GM08714 (cell line): ENCODE data around the gene ALDH3A1.

Source experiments
- H3K4me3 ChIP-seq: fragments of 200-500 bp; sonication (Bioruptor generic); 2 replicates; pipeline ENCODE4 v1.5.1; 2014; ENCODE audit warnings: mild to moderate bottlenecking, low read length, inconsistent platforms
- ZNF274 ChIP-seq: IDR thresholded peaks from 2 replicates; pipeline ENCODE4 v1.6.1; 2012; ENCODE audit warnings: mild to moderate bottlenecking, low read depth, low read length

ALDH3A1 gene

DNA sequence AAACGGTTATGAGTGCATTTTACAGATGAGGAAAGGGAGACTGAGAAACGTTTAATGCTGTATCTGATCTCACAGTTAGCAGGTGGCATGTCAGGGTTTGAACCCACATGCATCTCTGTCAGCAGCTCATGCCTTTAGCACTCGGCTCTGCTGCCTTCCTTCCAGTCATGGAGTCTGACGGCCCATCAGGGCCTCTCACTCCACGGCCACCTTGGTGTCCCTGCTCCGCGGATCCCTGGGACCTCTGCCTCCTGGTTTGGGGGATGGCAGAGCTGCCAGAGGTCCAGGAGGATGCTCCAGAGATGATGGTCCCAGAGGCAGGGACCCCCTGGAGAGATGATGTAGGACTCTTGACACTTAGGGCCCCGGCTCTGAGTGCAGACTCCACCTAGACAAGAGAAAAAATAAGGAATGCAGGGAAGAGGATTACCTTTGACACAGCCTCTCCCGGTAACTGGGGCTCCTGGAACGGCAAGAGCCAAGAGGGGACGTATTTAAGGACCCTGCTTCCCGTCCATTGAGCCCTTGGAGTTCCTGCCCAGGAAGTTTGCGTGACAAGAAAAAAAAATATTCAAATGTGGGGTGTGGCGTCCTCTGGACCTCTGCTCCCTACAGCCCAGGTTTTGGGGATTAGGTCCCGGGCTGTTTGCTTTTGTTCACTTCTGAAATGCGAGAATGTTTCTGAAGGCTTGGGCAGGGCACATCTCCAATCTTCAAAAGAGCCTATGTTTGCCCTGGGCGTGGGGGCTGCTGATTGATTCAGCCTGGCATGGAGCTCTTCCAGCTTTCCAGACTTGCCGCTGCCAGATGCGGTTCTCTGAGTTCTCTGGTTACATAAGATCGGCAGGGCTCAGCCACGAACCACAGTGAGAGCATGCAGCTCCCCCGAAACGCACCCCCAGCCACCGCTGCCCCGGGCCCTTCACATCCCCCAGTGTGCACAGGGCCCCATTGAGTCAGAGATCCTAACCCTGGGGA lies at the start of gene ALDH3A1:
ALDH3A1 (minus strand) TSS at position 470 of the 978 bp plus-strand sequence. CDS start 3,169 bp downstream, outside the sequence.
- TF ChIP-seq ZNF274 = no peak
- no peak within 1 kb of the TSS for H3K4me3 ChIP-seq

DNA sequence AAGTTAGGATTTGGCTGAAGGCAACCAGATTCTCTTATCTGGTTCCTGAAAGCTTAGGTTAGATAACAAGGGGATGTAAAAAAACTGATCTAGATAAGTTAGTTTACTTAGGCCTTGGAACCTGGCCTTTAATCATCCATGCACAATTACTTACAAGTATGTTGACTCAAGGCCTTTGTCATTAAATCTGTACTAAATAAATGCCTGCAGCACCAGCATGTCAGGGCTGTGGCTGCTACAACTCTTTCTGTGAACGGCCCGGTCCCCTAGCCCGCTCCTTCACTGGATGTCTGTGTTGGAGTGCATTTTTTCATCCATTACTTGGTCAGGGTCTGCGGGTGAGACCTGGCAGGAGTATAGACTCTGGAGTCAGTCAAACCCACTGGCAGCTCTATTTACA lies 48.4 kb upstream of the ALDH3A1 start:
- H3K4me3 ChIP-seq = no peak overlapping the region
- TF ChIP-seq ZNF274 = no peak

DNA sequence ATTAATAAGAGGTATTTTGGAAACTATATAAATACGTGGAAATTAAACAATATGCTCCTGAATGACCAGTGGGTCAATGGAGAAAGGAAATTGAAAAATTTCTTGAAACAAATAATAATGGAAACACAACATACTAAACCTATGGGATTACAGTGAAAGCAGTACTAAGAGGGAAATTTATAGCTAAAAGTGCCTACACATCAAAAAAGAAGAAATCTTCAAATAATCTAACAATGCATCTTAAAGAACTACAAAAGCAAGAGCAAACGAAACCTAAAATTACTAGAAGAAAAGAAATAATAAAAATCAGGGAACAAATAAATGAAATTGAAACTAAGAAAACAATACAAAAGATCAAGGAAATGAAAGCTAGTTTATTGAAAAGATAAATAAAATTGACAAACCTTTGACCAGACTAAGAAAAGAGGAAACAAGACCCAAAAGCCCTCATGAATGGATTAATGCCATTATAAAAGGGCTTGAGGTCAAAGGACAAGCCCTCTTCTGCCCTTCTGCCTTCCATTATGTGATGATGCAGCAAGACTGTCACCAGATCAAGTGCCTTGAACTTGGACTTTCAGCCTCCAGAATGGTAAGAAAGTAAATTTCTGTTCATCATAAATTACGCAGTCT lies 43.9 kb upstream of the ALDH3A1 start:
- no peak overlapping the region for H3K4me3 ChIP-seq
- no peak for TF ChIP-seq ZNF274

DNA sequence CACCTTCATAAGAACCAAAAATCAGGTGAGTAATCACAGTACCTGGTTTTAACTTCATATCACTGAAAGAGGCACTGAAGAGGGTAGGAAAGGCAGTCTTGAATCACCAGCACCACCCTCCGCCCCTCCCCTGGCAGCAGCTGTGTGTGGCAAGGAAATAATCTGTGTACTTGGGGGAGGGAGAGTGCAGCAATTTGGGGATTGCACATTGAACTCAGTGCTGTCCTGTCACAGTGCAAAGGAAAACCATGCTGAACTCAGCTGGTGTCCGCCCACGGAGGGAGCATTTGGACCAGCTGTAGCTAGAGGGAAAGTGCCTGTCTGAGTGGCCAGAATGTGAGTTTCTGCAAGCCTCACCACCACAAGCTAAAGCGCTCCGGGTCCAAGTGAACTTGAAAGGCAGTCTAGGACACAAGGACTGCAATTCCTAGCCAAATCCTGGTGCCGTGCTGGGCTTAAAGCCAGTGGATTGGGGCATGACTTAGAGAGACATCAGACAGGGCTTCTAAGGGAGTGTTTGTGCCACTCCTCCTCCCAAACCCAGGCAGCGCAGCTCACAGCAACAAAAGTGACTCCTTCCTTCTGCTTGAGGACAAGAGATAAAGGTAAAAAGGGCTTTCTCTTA lies 39.7 kb upstream of the ALDH3A1 start:
- no peak overlapping the region for H3K4me3 ChIP-seq
- no peak for TF ChIP-seq ZNF274

DNA sequence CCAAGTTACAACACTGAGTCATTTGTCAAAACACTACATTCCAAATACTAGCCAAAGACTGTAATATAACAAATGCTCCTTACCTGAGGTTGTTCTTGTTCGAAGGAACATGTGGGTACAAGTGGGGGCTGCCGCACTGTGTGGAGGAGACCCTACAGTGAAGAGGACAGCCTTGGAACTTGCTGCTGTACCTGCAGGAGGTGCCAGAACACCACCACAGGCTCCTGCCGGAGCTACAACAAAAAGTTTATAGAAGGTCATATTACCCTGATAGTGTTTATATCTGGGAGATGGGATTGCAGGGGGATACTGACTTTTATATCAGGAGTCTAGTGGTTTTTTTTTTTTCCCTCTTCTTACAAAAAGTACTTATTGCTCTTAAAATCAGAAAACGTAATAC lies 37.8 kb upstream of the ALDH3A1 start:
- no peak overlapping the region for H3K4me3 ChIP-seq
- TF ChIP-seq ZNF274 = no peak

DNA sequence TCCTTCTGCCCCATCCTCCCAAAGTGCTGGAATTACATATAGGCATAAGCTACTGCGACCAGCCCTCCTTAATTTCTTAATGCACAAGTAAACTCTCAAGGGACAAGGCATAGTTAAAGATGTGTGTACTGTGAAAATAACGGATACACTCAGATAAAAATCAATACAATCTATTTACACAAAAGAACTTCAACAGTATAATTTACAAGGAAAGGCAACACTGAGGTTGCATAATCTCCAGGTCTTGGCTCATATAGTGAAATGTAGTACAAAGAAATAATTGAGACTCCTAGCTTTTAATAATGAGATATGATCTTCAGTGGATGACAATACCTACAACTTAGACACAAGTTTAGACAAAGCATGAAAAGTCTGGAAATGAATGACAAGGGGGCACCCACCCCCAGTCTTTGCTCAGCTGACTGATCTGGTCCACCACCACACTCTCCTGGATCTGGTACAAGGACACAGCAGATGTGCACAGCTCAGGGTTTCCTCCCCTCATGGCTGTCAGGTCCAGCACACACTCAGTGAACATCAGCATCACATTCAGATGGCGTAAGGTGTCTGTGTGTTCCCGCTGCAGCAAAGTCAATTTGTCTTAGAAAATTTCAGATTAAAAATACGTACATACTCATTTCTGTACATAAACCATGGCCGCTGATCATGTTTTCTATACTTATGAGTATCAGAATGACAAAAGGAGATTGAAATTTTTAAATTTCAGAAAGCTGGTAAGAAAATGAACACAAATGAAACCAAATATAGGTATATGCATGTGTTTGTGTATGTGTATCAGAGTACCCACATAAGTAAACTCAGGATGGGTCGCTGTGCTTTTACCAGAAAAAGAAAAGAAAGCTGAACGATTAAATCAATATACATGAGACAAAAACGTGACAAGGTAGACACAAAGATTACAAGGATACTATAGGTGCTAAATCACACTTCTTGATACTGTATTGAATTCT lies 33.7 kb upstream of the ALDH3A1 start:
- H3K4me3 ChIP-seq = no peak overlapping the region
- TF ChIP-seq ZNF274 = no peak

DNA sequence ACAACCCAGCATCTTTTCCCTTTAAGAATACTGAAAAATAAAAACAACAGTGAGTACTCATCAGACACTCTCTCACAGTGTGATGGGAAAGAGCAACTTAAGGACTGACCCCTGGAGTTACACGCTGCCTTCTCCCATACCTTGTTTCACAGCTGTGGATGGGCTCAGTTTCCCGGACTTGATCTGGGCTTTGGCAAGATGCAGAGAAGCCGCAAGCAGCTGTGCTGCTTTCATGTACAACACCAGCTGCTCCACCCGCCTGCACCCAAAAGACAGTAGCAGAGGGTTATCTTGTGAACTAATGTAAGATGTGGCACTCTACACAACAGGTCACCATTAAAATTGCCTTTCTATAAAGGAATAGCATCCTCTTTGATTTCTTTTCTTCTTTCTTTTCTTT lies 32.7 kb upstream of the ALDH3A1 start:
- TF ChIP-seq ZNF274 = no peak

DNA sequence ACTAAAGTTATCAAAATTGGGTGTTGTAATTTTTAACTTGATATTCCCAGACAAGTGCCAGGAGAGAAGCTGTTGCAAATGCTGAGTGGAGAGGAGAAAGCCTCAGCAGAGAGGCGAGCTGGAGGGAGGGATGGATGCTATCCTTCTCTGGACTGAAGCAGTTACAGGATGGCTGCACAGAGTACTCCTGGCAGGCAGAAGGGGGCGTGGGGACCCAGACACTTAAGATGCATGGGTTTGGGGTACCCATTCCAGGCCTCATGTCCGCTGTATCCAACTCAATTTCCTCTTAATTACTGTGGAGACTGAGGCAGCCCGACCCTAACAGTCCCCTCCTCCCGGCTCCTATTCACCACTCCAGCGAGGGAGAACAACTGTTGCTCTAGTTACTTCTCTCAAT lies 25.4 kb upstream of the ALDH3A1 start:
- no peak for TF ChIP-seq ZNF274
- no peak overlapping the region for H3K4me3 ChIP-seq

More for the DNA sequence above, 32.7 kb upstream of the ALDH3A1 start:
- no peak overlapping the region for H3K4me3 ChIP-seq

DNA sequence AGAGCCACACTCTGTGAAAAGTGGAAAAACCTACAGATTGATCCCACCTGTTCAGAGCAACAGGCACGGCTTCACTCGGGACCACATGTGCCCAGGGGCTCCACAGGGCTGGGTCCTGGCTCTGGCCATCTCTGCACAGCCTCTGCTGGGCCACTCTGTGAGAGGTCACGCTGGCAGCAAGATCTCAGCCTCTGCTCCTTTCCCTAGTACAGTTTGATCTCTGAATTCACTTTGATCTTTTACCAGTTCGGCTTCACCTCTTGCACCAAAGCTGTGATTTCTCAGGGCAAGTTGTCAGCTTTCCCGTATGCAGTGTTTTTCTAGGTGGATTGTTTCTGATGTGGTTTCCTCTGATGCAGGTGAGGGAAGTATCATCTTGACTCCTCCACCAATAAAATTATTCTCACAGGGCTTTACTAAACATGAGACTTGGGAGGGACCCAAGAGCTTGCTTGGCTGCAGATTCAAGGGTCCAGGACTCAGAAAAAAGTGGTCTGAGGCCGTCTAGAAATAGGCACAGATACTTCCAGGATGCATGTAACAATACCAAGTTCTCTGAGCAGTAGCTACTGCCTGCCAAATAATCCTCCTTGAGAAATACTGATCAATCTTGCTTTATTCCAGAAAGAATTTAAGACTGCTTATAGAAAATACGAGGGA lies 24.0 kb upstream of the ALDH3A1 start:
- no peak for TF ChIP-seq ZNF274
- H3K4me3 ChIP-seq = no peak overlapping the region

DNA sequence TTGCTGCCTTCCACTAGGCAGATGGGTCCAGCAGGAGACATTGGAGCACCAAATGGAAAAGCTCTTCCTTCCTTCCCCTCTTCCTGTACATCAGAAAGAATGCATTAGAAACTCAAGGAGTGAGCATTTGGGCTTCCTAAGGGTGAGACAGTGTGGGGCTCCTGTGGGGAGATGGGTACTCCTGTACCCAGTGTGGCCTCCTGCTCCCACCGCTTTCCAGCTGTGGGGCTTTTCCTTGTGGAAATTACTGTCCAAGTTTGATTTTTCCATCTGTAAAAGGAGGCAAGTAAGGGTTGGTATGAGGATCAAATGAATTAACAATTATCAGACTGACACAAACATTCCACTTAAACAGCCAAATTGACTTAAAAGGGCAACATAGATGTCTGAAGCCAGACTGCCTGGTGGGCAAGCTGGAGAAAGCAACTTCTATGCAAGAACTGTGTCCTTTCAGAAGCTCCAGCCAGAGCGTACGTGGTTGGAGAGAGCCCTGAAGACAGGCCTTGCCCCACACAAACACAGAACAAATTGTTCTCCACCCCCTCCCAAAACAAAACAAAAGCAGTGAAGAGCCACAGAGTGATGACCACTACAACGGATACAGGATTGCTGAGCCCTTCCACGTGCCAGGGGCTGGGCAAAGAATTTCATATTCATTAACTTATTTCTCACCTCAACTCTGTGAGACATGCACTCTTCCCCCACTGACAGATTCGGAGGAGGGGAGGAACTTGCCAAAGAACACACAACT lies 23.1 kb upstream of the ALDH3A1 start:
- H3K4me3 ChIP-seq = no peak overlapping the region
- no peak for TF ChIP-seq ZNF274

DNA sequence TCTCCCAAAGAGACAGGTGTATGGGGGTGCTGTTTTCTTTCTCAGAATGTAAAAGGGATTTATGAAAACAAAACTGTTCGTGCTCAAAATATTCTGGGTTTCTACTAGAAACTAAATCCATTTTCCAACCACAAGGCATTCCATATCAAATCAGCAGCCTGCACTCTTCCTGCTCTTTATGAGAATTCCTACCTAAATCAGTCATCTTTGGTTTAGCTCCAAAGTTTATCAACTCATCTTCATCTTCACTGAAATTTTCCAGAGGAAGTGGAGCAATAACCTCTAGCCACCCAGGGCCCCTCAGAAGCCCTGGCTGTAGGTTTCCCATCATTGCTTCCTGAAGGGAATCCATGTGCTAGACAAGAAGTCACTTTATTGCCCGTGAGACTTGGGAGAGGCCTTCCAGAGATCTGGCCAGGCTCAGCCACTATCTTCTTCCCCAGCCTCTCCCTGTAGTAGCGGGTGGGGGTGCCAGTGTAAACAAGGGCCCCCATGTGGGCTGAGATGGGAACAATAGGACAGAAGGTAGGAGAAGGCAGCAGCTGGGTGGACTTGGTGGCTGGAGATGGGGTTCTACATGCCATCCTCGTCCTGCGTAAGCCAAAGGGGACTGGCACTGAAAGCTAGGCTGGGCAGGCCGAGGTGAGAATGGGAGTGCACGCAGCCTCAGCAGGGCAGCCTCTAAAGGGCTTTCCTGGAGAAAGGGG lies 22.0 kb upstream of the ALDH3A1 start:
- no peak for TF ChIP-seq ZNF274
- no peak overlapping the region for H3K4me3 ChIP-seq

DNA sequence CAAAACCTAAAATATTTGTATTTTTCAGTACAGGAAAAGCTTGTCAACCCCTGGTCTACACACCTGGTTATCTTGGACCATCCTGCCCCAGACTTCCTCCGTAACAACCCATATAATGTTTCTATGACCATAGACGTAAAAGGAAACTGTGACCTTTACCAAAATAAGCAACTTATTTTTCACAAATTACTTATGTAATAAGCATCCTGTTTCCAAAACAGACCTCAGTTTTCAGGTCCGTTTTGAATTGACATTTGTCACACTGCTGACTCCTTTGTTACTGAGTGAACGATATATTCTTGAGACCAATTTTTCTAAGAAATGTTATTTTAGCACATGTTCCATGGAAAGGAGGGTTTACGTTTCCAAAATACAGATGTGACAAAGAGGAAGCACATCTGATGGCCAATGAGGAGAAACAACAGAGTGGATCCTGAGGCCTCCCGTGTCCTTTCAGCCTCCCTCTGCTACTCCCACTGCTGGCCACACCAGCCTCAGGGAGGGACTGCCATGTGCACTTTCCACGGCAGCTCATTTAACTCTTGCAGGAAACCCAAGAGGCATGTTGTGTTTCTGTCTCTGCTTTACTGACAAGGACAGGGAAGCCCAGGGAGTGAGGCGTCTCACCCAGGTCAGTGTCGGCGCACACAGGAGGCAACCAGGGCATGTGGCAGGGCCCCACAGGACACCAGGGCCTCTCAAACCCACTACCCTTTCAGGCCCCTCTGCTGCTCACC lies 20.1 kb upstream of the ALDH3A1 start:
- H3K4me3 ChIP-seq = no peak overlapping the region
- TF ChIP-seq ZNF274 = no peak
